ENCODE measurements around the gene IGFBP7. TPM values are rescaled to one million over a fixed set of nuclear protein-coding genes. Genes with fewer than 3 reads are reported as not detected.

IGFBP7 gene
- total RNA-seq, 1 donor = 263 TPM

DNA sequence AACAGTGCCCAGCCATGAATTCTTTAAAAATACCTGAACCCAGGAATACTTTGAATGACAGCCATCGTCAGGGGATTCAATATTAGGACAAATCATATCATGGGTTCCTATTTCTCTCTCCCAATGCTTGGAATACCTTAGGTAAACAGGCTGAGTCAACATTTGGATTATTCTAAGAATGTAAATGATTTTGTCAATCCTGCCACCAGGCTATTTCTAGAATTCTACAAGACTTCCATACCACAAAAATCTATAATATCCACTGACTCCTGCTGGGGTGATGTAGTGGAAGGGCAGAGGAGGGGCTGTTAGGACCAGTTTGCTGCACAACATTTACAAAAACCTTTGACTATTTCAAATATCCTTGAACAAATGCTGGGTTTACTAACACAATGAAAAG is 65.2 kb downstream of the IGFBP7 start:
- H3K4me3 ChIP-seq (ENCODE audit: low read depth, low read length) = no peak overlapping the region
- TF ChIP-seq, protein P1, sequence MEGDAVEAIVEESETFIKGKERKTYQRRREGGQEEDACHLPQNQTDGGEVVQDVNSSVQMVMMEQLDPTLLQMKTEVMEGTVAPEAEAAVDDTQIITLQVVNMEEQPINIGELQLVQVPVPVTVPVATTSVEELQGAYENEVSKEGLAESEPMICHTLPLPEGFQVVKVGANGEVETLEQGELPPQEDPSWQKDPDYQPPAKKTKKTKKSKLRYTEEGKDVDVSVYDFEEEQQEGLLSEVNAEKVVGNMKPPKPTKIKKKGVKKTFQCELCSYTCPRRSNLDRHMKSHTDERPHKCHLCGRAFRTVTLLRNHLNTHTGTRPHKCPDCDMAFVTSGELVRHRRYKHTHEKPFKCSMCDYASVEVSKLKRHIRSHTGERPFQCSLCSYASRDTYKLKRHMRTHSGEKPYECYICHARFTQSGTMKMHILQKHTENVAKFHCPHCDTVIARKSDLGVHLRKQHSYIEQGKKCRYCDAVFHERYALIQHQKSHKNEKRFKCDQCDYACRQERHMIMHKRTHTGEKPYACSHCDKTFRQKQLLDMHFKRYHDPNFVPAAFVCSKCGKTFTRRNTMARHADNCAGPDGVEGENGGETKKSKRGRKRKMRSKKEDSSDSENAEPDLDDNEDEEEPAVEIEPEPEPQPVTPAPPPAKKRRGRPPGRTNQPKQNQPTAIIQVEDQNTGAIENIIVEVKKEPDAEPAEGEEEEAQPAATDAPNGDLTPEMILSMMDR (IDR thresholded peaks at IDR 0.05; ENCODE audit: insufficient read depth, low read length) = no peak
- peak; percentile 54 for DNase-seq (ENCODE audit: low read depth)

GRCh38 chr4:57044279-57044678 is 65.9 kb downstream of the IGFBP7 start:
- no peak for DNase-seq (ENCODE audit: low read depth)
- H3K4me3 ChIP-seq (ENCODE audit: low read depth, low read length) = no peak overlapping the region

GRCh38 chr4:57043347-57044251 is 66.6 kb downstream of the IGFBP7 start:
- DNase-seq (ENCODE audit: low read depth) = peak; percentile 94
- H3K4me3 ChIP-seq (ENCODE audit: low read depth, low read length) = no peak overlapping the region
- TF ChIP-seq, protein P1 (IDR thresholded peaks at IDR 0.05; ENCODE audit: insufficient read depth, low read length) = no peak

More at GRCh38 chr4:57044279-57044678, 65.9 kb downstream of the IGFBP7 start:
- TF ChIP-seq, protein P1 (IDR thresholded peaks at IDR 0.05; ENCODE audit: insufficient read depth, low read length) = no peak

- TF ChIP-seq, protein P1 (IDR thresholded peaks at IDR 0.05; ENCODE audit: insufficient read depth, low read length) = no peak
- peak; percentile 73 for DNase-seq (ENCODE audit: low read depth)
- H3K4me3 ChIP-seq (ENCODE audit: low read depth, low read length) = no peak overlapping the region
Measured at GRCh38 chr4:57042711-57043169, 67.4 kb downstream of the IGFBP7 start.

GRCh38 chr4:57041020-57041419 is 69.2 kb downstream of the IGFBP7 start:
- H3K4me3 ChIP-seq (ENCODE audit: low read depth, low read length) = no peak overlapping the region
- no peak for DNase-seq (ENCODE audit: low read depth)
- TF ChIP-seq, protein P1 (IDR thresholded peaks at IDR 0.05; ENCODE audit: insufficient read depth, low read length) = no peak

DNA sequence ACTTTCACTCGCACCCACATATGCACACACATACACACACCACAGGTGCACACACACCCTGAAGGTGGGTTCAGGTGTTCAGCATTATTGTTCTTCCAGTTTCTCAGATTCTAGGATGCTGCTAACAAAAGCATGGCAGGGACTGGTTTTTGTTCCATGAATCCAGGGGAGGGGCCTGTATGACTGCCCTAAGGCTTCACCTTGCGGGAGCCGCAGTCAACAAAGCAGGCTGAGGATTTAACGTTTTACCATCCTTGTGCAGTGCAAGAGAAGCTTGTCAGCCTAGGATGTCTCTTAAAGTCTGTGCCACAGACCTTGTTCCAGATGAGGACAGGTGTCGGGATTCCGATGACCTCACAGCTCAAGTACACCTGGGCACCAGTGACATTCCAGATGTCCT is 69.7 kb downstream of the IGFBP7 start:
- no peak for DNase-seq (ENCODE audit: low read depth)

More for the DNA sequence above, 69.7 kb downstream of the IGFBP7 start:
- no peak overlapping the region for H3K4me3 ChIP-seq (ENCODE audit: low read depth, low read length)
- TF ChIP-seq, protein P1 (IDR thresholded peaks at IDR 0.05; ENCODE audit: insufficient read depth, low read length) = no peak
